ENCODE data around the gene TSG101. TPM values are rescaled to one million over a fixed set of nuclear protein-coding genes. Genes with fewer than 3 reads are reported as not detected.

Gene TSG101
- total RNA-seq, 2 experiments from 2014 or later: 35.2 to 35.5 TPM

- peaks cover 4% of the 10 kb centered on the region for H3K27me3 Mint-ChIP-seq
- no peaks in the 10 kb centered on the region for H3K4me1 Mint-ChIP-seq
- ATAC-seq (ENCODE audit: low read depth) (no peak), DNase-seq (no peak)
- no peaks in the 10 kb centered on the region for H3K36me3 Mint-ChIP-seq
- no peak overlapping the region for H3K27ac Mint-ChIP-seq
- POLR2A ChIA-PET: no interaction called here
- no peak overlapping the region for H3K4me3 Mint-ChIP-seq
- H3K9me3 Mint-ChIP-seq: peaks cover 8% of the 10 kb centered on the region
Measured at GRCh38 chr11:18438691-18439090, 88.1 kb downstream of the TSG101 start.

Other genes with a start within 250 kb of the TSG101 start
- 10 to 100 TPM; 16.1 to 17.8 TPM for gene HPS5, start 204.8 kb downstream of the TSG101 start, total RNA-seq
- 10 to 100 TPM; 44.4 to 47.9 TPM for gene GTF2H1, start 204.4 kb downstream of the TSG101 start, total RNA-seq
- gene LDHA, start 132.4 kb downstream of the TSG101 start, total RNA-seq: 100 to 1,000 TPM; 824 to 837 TPM
- not detected for gene LDHC, start 114.6 kb downstream of the TSG101 start, total RNA-seq
- gene LDHAL6A, start 71.1 kb downstream of the TSG101 start, total RNA-seq: not detected
- 10 to 100 TPM; 16.4 to 16.5 TPM for gene UEVLD, start 61.8 kb upstream of the TSG101 start, total RNA-seq
- gene MISFA, start 72.8 kb upstream of the TSG101 start, total RNA-seq: 1 to 10 TPM; 1.4 to 2.2 TPM
- gene SPTY2D1, start 107.4 kb upstream of the TSG101 start, total RNA-seq: 10 to 100 TPM; 27.8 to 27.9 TPM
- gene TMEM86A, start 171.8 kb upstream of the TSG101 start, total RNA-seq: 1 to 10 TPM; 1.4 to 1.7 TPM
- 1 to 10 TPM; 2.5 TPM for gene IGSF22, start 199.2 kb upstream of the TSG101 start, total RNA-seq

Data from activated naive CD8-positive, alpha-beta T cell treated with anti-CD3 and anti-CD28 coated beads, Interleukin-2, amount 10 ng/mL, durations not matched to agents 7 days and 5 days (primary cell).